Measurements from ENCODE around the gene LGMN.
A peak's percentile ranks its signal among the peaks of the same experiment; 100 is the strongest.

LGMN gene

GRCh38 chr14:92666251-92666650, 82.2 kb downstream of the LGMN start:
- no peak for DNase-seq (ENCODE audit: low read depth)
- TF ChIP-seq CTCF (IDR thresholded peaks at IDR 0.05; ENCODE audit: low read length, missing control alignments) = no peak
- no peak overlapping the region for H3K4me3 ChIP-seq (replicated peaks; ENCODE audit: low read depth, low read length)

- TF ChIP-seq CTCF (IDR thresholded peaks at IDR 0.05; ENCODE audit: low read length, missing control alignments) = no peak
- no peak for DNase-seq (ENCODE audit: low read depth)
- H3K4me3 ChIP-seq (replicated peaks; ENCODE audit: low read depth, low read length) = no peak overlapping the region
Measured at GRCh38 chr14:92665661-92666110, 82.7 kb downstream of the LGMN start.

- DNase-seq (ENCODE audit: low read depth) = peak; percentile 41
- no peak overlapping the region for H3K4me3 ChIP-seq (replicated peaks; ENCODE audit: low read depth, low read length)
- no peak for TF ChIP-seq CTCF (IDR thresholded peaks at IDR 0.05; ENCODE audit: low read length, missing control alignments)
Measured at GRCh38 chr14:92663049-92663448, 85.4 kb downstream of the LGMN start.

GRCh38 chr14:92660571-92660970, 87.9 kb downstream of the LGMN start:
- H3K4me3 ChIP-seq (replicated peaks; ENCODE audit: low read depth, low read length) = no peak overlapping the region
- TF ChIP-seq CTCF (IDR thresholded peaks at IDR 0.05; ENCODE audit: low read length, missing control alignments) = no peak
- DNase-seq (ENCODE audit: low read depth) = no peak

GRCh38 chr14:92659765-92660561, 88.5 kb downstream of the LGMN start:
- H3K4me3 ChIP-seq (replicated peaks; ENCODE audit: low read depth, low read length) = no peak overlapping the region
- no peak for TF ChIP-seq CTCF (IDR thresholded peaks at IDR 0.05; ENCODE audit: low read length, missing control alignments)
- DNase-seq (ENCODE audit: low read depth) = peak; percentile 88

- TF ChIP-seq CTCF (IDR thresholded peaks at IDR 0.05; ENCODE audit: low read length, missing control alignments) = no peak
- H3K4me3 ChIP-seq (replicated peaks; ENCODE audit: low read depth, low read length) = no peak overlapping the region
- DNase-seq (ENCODE audit: low read depth) = no peak
Measured at GRCh38 chr14:92658684-92659083, 89.7 kb downstream of the LGMN start.

- no peak for DNase-seq (ENCODE audit: low read depth)
- H3K4me3 ChIP-seq (replicated peaks; ENCODE audit: low read depth, low read length) = no peak overlapping the region
- no peak for TF ChIP-seq CTCF (IDR thresholded peaks at IDR 0.05; ENCODE audit: low read length, missing control alignments)
Measured at GRCh38 chr14:92658160-92658559, 90.3 kb downstream of the LGMN start.
